Effector CD4-positive, alpha-beta T cell (primary cell): ENCODE data around the gene OR14I1.
"Not testable (repeated sequence)": the region's sequence is repeated elsewhere in the genome, so short reads cannot be mapped to it uniquely, and the experiment has no call there.

ENCODE experiments used
- DNase-seq: peaks from one replicate; pipeline ENCODE4 v3.0.0-alpha.2; 2020

OR14I1 gene

GRCh38 chr1:248686815-248687214, 15.8 kb downstream of the OR14I1 start:
- DNase-seq: no peak

- no peak for DNase-seq
Measured at GRCh38 chr1:248681651-248682050, 20.9 kb downstream of the OR14I1 start.

GRCh38 chr1:248670003-248670402, 32.6 kb downstream of the OR14I1 start:
- DNase-seq: no peak

- not testable (repeated sequence) for DNase-seq
Measured at GRCh38 chr1:248663453-248664328, 38.9 kb downstream of the OR14I1 start.

GRCh38 chr1:248656797-248657196, 45.8 kb downstream of the OR14I1 start:
- not testable (repeated sequence) for DNase-seq

- not testable (repeated sequence) for DNase-seq
Measured at GRCh38 chr1:248655354-248655753, 47.2 kb downstream of the OR14I1 start, which contains the start of gene OR2T27. Gene OR2T27, minus strand, starts transcription at chr1:248655528. Its CDS starts 4,644 bp downstream, at chr1:248650884.
